Fibroblast of lung (primary cell): ENCODE data around the gene SH3RF1. TPM values are rescaled to one million over a fixed set of nuclear protein-coding genes. Genes with fewer than 3 reads are reported as not detected.

ENCODE experiments used
- DNase-seq, 2 donors: peaks; one replicate each; pipeline versions ENCODE4 v3.0.0 to v3.0.0-alpha.2; 2010; ENCODE audit warnings: low read depth in 2 of 2
- H2AFZ ChIP-seq: 2 replicates; pipeline ENCODE4 v1.5.1; 2012; ENCODE audit warnings: low read length, control low read depth, inconsistent platforms
- H3K27ac ChIP-seq: 2 replicates; pipeline ENCODE4 v1.5.1; 2011; ENCODE audit warnings: low read length, control low read depth; ENCODE audit not compliant: insufficient read depth
- H3K27me3 ChIP-seq: 2 replicates; pipeline ENCODE4 v1.5.1; 2011; ENCODE audit warnings: mild to moderate bottlenecking, low read length; ENCODE audit not compliant: control insufficient read depth, insufficient read depth
- H3K36me3 ChIP-seq: 2 replicates; pipeline ENCODE4 v1.5.1; 2011; ENCODE audit warnings: low read length; ENCODE audit not compliant: control insufficient read depth, insufficient read depth
- H3K4me1 ChIP-seq: 2 replicates; pipeline ENCODE4 v1.5.1; 2011; ENCODE audit warnings: low read length; ENCODE audit not compliant: control insufficient read depth, insufficient read depth; ENCODE audit errors: extremely low read depth
- H3K4me2 ChIP-seq: 2 replicates; pipeline ENCODE4 v1.5.1; 2011; ENCODE audit warnings: low read length, control low read depth; ENCODE audit not compliant: insufficient read depth; ENCODE audit errors: extremely low read depth
- H3K4me3 ChIP-seq, 4 experiments: fragments of 200-600 bp in 1 of 4; sonication (generic) in 1 of 4; replicated peaks in 1 of 4; 2 replicates each; pipeline ENCODE4 v1.5.1; 2011 to 2016; ENCODE audit warnings: low read length in 4 of 4, low read depth in 3 of 4, mild to moderate bottlenecking in 3 of 4, control low read depth in 2 of 4, inconsistent platforms in 1 of 4, mixed read lengths in 1 of 4; ENCODE audit not compliant: insufficient read depth in 1 of 4; ENCODE audit errors: control extremely low read depth in 1 of 4
- H3K79me2 ChIP-seq: 2 replicates; pipeline ENCODE4 v1.5.1; 2012; ENCODE audit warnings: mild to moderate bottlenecking, low read length, inconsistent platforms; ENCODE audit not compliant: control insufficient read depth, insufficient read depth
- H3K9ac ChIP-seq: 2 replicates; pipeline ENCODE4 v1.5.1; 2011; ENCODE audit warnings: mild to moderate bottlenecking, low read length, control low read depth; ENCODE audit not compliant: insufficient read depth
- H3K9me3 ChIP-seq: 2 replicates; pipeline ENCODE4 v1.5.1; 2012; ENCODE audit warnings: low read depth, low read length; ENCODE audit not compliant: control insufficient read depth, insufficient read depth
- H4K20me1 ChIP-seq: 2 replicates; pipeline ENCODE4 v1.5.1; 2011; ENCODE audit warnings: low read length; ENCODE audit not compliant: control insufficient read depth, insufficient read depth; ENCODE audit errors: extremely low read depth
- CTCF ChIP-seq, 2 donors: IDR thresholded peaks in 1 of 2; conservative IDR thresholded peaks in 1 of 2; 1 replicate in 1 of 2; 2 replicates in 1 of 2; pipeline ENCODE4 v1.5.1; 2011 to 2012; ENCODE audit warnings: low read length in 2 of 2, control low read depth in 1 of 2, inconsistent platforms in 1 of 2, low read depth in 1 of 2, mild to moderate bottlenecking in 1 of 2
- EZH2 ChIP-seq: IDR thresholded peaks from 2 replicates; pipeline ENCODE4 v1.5.1; 2012; ENCODE audit warnings: low read length, control low read depth, mild to moderate bottlenecking; ENCODE audit errors: missing control alignments
- polyA plus RNA-seq, 2 donors: library from polyadenylated mRNA; depleted of rRNA in 1 of 2; stranded (reverse) in 1 of 2; unstranded in 1 of 2; fragments of >200 nt; gene quantifications; 2 replicates each; pipeline ENCODE4 v1.2.1, GENCODE V29; 2011 to 2012; ENCODE audit warnings: missing spikeins in 1 of 2
- total RNA-seq: library from RNA; depleted of rRNA; stranded (reverse); fragments of >200 nt; gene quantifications from 2 replicates; pipeline ENCODE4 v1.2.1, GENCODE V29; 2014

Gene SH3RF1
- total and polyA plus RNA-seq, 2 donors (not counting 1 experiment from before 2014, with no cell fraction given), result 13.0 to 18.8 TPM

DNA sequence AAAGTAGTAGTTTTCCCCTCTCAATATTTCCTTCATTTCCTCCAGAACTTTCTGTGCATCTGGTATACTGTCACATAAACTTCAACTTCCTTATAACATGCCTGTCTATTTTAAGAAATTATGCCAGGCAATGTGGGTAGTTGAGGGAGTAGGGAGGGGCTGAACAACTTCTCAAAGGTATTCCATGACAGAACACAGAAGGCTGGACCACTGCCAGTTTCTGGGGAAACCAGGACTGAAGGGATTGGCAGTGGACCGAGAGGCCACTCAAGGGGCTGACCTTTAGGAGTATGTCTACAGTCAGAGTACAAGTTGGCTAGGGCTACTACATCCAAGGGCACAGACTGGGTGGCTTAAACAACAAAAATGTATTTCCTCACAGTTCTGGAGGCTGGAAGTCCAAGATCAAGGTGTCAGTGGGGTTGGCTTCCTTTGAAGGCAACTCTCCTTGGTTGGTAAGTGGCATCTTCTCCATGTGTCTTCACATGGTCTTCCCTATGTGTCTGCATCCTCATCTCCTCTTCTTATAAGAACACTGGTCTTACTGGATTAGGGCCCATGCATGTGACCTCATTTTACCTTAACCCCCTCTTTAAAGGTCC, 6.9 kb downstream of the SH3RF1 start:
- H3K4me3 ChIP-seq, result no peak overlapping the region
- H3K36me3 ChIP-seq, result peaks cover 7% of the 10 kb centered on the region
- H3K9me3 ChIP-seq, result no peaks in the 10 kb centered on the region
- no peak overlapping the region for H3K9ac ChIP-seq
- H3K79me2 ChIP-seq, result peaks cover 95% of the 10 kb centered on the region
- no peak overlapping the region for H3K27ac ChIP-seq
- no peak for DNase-seq
- H3K4me2 ChIP-seq, result no peak overlapping the region
- no peak overlapping the region for H2AFZ ChIP-seq
- no peaks in the 10 kb centered on the region for H4K20me1 ChIP-seq
- H3K27me3 ChIP-seq, result no peaks in the 10 kb centered on the region
- peaks cover 8% of the 10 kb centered on the region for H3K4me1 ChIP-seq
- TF ChIP-seq EZH2, result no peak
- TF ChIP-seq CTCF (conservative IDR thresholded peaks at IDR 0.05 in 1 of 2, IDR thresholded peaks at IDR 0.05 in 1 of 2; ENCODE audit: low read depth in 1 of 2, low read length in 2 of 2), result no peak

DNA sequence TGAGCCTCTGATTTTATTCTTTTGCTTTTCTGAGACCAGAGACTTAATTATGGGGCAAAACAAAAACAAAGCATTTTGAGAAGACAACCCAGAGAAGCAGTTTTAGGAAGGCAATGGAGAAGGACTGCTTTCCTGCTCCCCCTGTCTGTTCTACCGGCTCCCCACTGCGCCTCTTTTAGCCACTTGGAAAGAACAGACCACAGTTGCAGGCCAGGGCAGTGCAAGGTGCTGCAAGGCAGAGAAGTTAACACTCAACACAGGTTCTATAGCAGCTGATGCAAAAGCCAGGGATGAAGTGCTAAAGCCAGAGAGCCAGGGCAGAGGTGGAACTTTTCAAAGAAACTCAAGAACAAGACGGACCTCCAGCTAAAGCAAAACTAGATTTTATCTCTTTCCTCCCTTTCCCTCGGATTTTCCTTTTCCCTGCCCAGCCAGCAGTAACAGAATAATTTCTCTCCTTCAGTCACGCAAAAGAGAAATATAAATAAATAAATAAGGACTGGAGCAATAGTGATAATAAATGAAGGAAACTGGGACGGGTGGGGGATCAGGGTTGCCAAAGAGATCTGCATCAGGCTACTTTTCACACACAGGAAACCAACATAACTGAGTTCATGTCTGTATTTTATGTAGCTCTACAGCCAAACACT, 10.4 kb downstream of the SH3RF1 start:
- H3K4me1 ChIP-seq, result peaks cover 26% of the 10 kb centered on the region
- TF ChIP-seq CTCF (conservative IDR thresholded peaks at IDR 0.05 in 1 of 2, IDR thresholded peaks at IDR 0.05 in 1 of 2; ENCODE audit: low read depth in 1 of 2, low read length in 2 of 2) (peak in 1 of 2 donors; percentile 7), EZH2 (no peak)
- peaks cover 7% of the 10 kb centered on the region for H3K36me3 ChIP-seq
- H3K27ac ChIP-seq, result no peak overlapping the region
- H3K4me2 ChIP-seq, result peak overlapping the region; percentile 72
- H3K4me3 ChIP-seq, result peak overlapping the region in 1 of 4 experiments; percentile 18
- no peaks in the 10 kb centered on the region for H3K27me3 ChIP-seq
- no peak for DNase-seq
- H3K79me2 ChIP-seq, result peaks cover 95% of the 10 kb centered on the region
- H3K9ac ChIP-seq, result no peak overlapping the region
- H4K20me1 ChIP-seq, result no peaks in the 10 kb centered on the region
- no peaks in the 10 kb centered on the region for H3K9me3 ChIP-seq
- no peak overlapping the region for H2AFZ ChIP-seq

- Histone ChIP-seq H3K4me2 (no peak overlapping the region), H3K4me1 (peaks cover 27% of the 10 kb centered on the region), H3K27me3 (no peaks in the 10 kb centered on the region), H3K79me2 (peaks cover 86% of the 10 kb centered on the region), H2AFZ (no peak overlapping the region), H3K4me3 (no peak overlapping the region), H3K9ac (no peak overlapping the region), H3K9me3 (no peaks in the 10 kb centered on the region), H3K36me3 (peaks cover 5% of the 10 kb centered on the region), H3K27ac (no peak overlapping the region), H4K20me1 (no peaks in the 10 kb centered on the region)
- no peak for TF ChIP-seq EZH2
- DNase-seq, result no peak
Measured at GRCh38 chr4:169259271-169259670, 11.5 kb downstream of the SH3RF1 start.
